TTC549 (cell line): Measurements from ENCODE around the gene TSPAN7.

Source experiments
- FAIRE-seq: peaks from 2 replicates; lab custom pipeline; 2012; peaks lifted over from hg19 to GRCh38; lab: Jason Lieb, UNC

TSPAN7 gene

GRCh38 chrX:38694394-38694793 is 133.1 kb downstream of the TSPAN7 start:
- FAIRE-seq: no peak

GRCh38 chrX:38697461-38697860 is 136.1 kb downstream of the TSPAN7 start:
- FAIRE-seq: no peak

DNA sequence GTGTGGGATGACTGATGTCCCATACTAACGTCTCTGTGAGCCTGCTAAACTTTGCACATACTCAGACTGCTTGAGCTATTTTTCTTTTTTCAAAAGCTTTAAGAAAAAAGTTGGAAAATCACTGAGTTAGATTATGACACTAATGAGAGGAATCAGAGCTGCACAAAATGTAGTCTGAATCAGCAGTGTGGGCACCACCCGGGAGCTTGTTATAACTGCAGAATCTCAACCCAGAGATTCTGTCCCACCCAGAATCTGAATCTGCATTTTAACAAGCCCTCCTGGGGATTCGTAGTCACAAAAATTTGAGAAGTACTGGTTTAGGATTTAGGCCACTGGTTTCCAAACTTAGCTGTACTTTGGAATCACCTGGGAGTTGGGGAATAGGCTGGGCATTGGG is 137.8 kb downstream of the TSPAN7 start:
- FAIRE-seq: no peak

GRCh38 chrX:38699696-38700095 is 138.4 kb downstream of the TSPAN7 start:
- FAIRE-seq: no peak

DNA sequence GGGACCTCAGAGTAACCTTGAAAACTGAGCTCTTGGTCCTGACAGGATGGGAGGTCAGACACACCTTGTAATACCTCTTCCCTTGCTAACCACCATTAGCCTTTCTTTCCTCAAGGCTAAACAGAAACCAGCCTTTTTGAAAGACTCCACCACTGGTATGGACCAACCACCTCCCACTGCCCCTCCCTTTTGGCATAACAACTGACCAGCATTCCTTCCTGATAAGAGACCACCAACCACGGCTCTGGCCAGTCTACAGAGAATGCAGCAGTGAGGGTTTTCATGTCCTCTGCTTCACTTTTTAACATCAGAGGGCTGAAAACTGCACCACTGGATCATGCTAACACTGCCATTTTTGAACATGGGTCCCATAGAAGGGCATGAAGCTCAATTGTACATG is 139.7 kb downstream of the TSPAN7 start:
- no peak for FAIRE-seq

DNA sequence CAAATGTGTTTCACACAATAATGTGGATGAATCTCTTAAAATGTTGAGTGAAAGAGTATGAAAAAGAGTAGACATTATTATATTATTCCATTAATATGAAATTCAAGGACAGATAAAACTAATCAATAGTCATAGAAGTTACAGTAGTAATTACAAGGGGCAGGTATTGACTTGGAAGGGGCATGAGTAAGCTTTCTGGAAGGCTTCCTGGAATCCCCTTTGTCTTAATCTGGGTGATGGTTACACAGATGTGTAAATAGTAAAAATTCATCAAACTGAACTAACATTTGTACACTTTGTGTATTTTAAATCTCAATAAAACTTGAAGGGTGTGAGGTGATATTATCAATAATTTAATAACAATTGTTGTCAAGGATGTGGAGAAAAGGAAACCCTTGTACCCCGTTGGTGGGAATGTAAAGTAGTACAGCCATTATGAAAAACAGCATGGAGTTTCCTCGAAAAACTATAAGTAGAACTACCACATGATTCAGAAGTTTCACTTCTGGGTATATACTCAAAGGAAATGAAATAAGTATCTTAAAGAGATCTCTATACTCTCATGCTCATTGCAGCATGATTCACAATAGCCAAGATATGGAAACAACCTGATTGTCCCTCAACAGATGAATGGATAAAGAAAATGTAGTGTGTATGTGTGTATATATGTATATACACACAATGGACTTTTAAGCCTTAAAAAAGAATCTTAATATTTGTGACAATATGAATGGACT is 143.0 kb downstream of the TSPAN7 start:
- FAIRE-seq: no peak

DNA sequence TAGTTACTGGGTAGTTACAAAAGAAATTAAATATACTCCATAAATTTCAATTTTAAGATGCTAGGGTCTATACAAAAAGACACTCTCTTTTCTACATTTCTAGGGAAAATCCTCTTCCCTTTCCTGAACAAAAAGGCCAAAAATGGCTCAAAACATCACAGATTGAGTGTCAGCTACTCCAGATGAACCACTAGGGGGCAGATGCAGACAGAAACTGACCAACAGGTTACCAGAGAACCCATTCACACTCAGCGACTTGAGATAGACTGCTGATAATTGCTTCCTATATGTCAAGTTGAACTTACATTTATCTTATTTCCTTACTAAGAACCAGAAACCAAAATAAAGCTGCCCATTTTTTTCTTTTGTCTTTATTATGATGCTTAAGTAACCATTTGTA is 156.5 kb downstream of the TSPAN7 start:
- peak; percentile 5 for FAIRE-seq

DNA sequence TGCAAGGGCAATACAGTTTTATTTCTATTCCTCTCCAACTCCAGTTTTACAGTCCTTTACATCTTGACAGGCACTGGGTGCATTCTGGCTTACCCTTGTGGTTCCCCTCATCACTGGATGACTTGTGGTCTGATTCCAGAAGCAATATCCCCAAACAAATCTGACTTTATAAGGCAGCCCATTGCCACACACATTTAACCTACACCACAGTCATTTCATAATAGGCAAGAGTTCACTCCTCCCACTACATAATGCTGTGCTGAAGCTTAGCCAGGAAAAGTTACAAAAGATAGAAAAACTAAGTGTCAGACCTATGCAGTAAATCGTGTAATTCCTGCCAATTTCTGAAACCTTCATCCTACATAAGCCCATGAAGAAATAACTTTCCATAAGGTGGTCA is 157.0 kb downstream of the TSPAN7 start:
- FAIRE-seq: no peak

GRCh38 chrX:38726612-38727011 is 165.3 kb downstream of the TSPAN7 start:
- FAIRE-seq: no peak

DNA sequence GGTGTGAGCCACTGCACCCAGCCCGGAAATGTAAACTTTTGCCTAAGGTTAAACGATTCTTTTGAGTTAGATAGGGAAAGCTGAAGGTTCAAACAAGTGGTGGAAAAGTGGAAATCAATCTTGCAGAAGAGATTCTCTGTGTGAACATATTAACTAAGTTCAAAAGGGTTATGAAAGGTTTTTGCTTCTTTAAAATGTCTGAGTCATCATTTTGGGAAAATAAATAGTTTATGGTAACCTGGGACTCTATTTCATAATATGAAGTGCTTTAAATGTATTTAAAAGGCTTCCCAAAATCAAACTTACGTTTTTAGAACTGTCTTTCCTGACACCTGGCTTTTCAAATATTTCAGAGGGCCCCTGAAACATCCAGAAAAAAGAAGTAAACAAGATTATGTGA is 166.3 kb downstream of the TSPAN7 start:
- no peak for FAIRE-seq

GRCh38 chrX:38732866-38733265 is 171.5 kb downstream of the TSPAN7 start:
- no peak for FAIRE-seq
